ENCODE results near the gene KRT83. TPM values are rescaled to one million over a fixed set of nuclear protein-coding genes. Genes with fewer than 3 reads are reported as not detected.

KRT83 gene
- total RNA-seq, 1 experiment from 2014 or later = not detected

DNA sequence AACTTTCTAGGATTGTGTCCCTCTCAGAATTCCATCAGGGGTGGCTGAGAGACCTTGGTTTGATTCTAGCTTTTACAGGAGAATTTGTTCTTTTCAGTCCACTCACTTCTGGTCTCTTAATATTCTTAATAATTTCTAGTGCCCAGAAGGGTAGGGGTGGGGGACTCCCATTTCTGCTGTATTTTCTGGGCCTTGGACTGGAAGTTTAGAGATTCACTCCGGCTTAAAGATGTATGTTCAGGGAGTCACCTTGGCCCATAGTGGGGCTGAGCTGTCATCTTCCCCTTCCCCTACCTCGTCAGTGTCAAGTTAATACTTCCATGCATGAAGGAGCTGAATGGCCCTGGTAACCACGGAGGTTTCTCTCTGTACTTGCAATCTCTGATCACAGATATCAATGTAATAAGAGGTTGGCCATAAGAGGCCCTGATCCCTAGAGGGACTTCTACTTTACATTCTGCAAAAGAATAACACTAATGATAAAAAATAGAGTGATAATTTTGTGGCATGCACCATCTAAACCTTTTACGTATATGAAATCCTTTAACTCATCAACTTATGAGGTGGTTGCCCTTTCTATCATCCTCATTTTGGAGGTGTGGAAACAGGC, 36.5 kb downstream of the KRT83 start:
- no peak overlapping the region for H3K4me2 ChIP-seq (ENCODE audit: insufficient read depth, insufficient read length, low read length)
- H3K14ac ChIP-seq (ENCODE audit: insufficient read depth, low read length) = no peak overlapping the region
- H2BK12ac ChIP-seq (ENCODE audit: insufficient read length, low read depth, low read length) = no peak overlapping the region
- Mint-ChIP-seq H3K9me3 (no peaks in the 10 kb centered on the region; a peak in 1 of 5 replicates), H3K4me3 (no peak overlapping the region), H3K27me3 (ENCODE audit: low read depth) (peaks cover 7% of the 10 kb centered on the region), H3K27ac (no peak overlapping the region), H3K36me3 (ENCODE audit: insufficient read depth in 1 of 3, low read depth in 3 of 3) (no peaks in the 10 kb centered on the region), H3K4me1 (peaks cover 6% of the 10 kb centered on the region in 2 experiments; a peak in 3 of 4 replicates)
- no peaks in the 10 kb centered on the region for H3K23me2 ChIP-seq (ENCODE audit: insufficient read length, low read depth, low read length, poor library complexity, severe bottlenecking)
- H2AFZ ChIP-seq (ENCODE audit: low read length) = no peak overlapping the region
- WGBS (ENCODE audit: extremely low coverage, insufficient read length, low lambda C conversion rate) = no CpG with 5 or more reads among the region's 4 CpGs
- no peak overlapping the region for H3K27ac ChIP-seq (ENCODE audit: insufficient read length, low read depth, low read length)
- H3K4me1 ChIP-seq (ENCODE audit: insufficient read depth, low read length) = no peaks in the 10 kb centered on the region
- TF ChIP-seq, protein P1, sequence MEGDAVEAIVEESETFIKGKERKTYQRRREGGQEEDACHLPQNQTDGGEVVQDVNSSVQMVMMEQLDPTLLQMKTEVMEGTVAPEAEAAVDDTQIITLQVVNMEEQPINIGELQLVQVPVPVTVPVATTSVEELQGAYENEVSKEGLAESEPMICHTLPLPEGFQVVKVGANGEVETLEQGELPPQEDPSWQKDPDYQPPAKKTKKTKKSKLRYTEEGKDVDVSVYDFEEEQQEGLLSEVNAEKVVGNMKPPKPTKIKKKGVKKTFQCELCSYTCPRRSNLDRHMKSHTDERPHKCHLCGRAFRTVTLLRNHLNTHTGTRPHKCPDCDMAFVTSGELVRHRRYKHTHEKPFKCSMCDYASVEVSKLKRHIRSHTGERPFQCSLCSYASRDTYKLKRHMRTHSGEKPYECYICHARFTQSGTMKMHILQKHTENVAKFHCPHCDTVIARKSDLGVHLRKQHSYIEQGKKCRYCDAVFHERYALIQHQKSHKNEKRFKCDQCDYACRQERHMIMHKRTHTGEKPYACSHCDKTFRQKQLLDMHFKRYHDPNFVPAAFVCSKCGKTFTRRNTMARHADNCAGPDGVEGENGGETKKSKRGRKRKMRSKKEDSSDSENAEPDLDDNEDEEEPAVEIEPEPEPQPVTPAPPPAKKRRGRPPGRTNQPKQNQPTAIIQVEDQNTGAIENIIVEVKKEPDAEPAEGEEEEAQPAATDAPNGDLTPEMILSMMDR (conservative IDR thresholded peaks at IDR 0.05) = no peak
- H3K4ac ChIP-seq (ENCODE audit: low read depth, low read length) = no peak overlapping the region
- no peak overlapping the region for H2AK5ac ChIP-seq (ENCODE audit: insufficient read length, low read length)
- no peak overlapping the region for H2BK120ac ChIP-seq (ENCODE audit: low read depth, low read length, poor library complexity, severe bottlenecking)
- H4K5ac ChIP-seq (ENCODE audit: insufficient read length, low read depth, low read length) = no peak overlapping the region
- H4K8ac ChIP-seq (replicated peaks; ENCODE audit: insufficient read length, low read depth, low read length) = no peak overlapping the region
- H3K23ac ChIP-seq (ENCODE audit: insufficient read length, low read depth, low read length) = no peak overlapping the region
- H3K79me1 ChIP-seq (ENCODE audit: insufficient read depth, low read depth, low read length, poor library complexity, severe bottlenecking) = no peaks in the 10 kb centered on the region
- no peak overlapping the region for H2BK20ac ChIP-seq (ENCODE audit: low read depth, low read length, poor library complexity, severe bottlenecking)
- no peak overlapping the region for H2BK5ac ChIP-seq (ENCODE audit: insufficient read length, low read length)
- H3K79me2 ChIP-seq (ENCODE audit: insufficient read depth, low read length) = no peaks in the 10 kb centered on the region
- no peak overlapping the region for H3K18ac ChIP-seq (ENCODE audit: insufficient read length, low read depth, low read length)
- no peak overlapping the region for H3K56ac ChIP-seq (ENCODE audit: insufficient read length, low read depth, low read length)
- no peaks in the 10 kb centered on the region for H4K20me1 ChIP-seq (ENCODE audit: control insufficient read depth, insufficient read depth, insufficient read length)
- no peak overlapping the region for H4K91ac ChIP-seq (ENCODE audit: insufficient read length, low read depth, low read length)
- H3T11ph ChIP-seq (ENCODE audit: low read length) = no peak overlapping the region
- no peak overlapping the region for H3K9ac ChIP-seq (ENCODE audit: extremely low read depth, insufficient read length, low read length)
- no peak overlapping the region for H2BK15ac ChIP-seq (ENCODE audit: low read depth, low read length)
- H3K9me3 ChIP-seq (ENCODE audit: control insufficient read depth, low read depth, low read length) = no peaks in the 10 kb centered on the region
- H3K27me3 ChIP-seq (ENCODE audit: insufficient read depth, low read length) = no peaks in the 10 kb centered on the region; the same call in 1 of the 2 replicates
- DNase-seq = no peak
